Measurements from ENCODE around the gene CMTM1. TPM values are rescaled to one million over a fixed set of nuclear protein-coding genes. Genes with fewer than 3 reads are reported as not detected.

CMTM1 gene
- total RNA-seq, 1 experiment from 2014 or later: 2.6 TPM

DNA sequence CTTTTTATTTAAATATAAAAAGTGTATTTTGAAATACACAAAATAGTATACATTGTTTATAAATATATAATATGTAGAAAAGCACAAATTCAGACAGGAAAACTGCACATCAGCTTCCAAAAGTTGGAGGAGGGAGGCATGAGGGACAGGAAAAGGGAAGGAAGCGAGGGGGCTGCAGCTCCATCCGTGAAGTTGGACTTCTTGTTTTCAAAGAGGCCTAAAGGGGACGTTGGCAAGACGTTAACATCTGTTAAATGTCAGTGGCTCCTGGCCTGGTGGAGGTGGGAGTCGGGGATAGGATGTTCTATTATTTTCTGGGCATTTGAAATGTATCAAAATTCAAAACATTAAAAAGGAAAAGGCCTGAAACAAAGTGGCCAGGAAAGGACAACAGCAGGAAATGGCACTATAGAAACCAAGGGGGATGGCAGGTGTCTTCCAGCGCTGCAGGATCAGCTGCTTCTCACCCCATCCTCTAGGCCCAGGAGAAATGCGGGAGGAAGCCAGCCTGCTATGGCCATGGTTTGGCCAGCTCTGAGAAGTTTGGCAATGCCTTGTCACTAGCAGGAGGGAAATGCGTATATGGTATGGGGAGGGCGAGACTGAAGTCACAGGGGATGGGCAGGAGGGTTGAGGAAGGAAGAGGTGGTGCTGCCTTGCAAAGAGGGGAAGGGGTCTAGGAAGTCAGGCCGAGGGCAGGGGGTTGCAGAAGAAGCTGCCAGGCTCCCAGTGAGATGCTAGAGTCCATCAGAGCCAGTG, 19.4 kb downstream of the CMTM1 start:
- no peaks in the 10 kb centered on the region for H4K20me1 ChIP-seq (ENCODE audit: control insufficient read depth, insufficient read depth, insufficient read length)
- no CpG with 5 or more reads among the region's 10 CpGs for whole genome bisulfite sequencing (ENCODE audit: extremely low coverage, insufficient read length, low lambda C conversion rate)
- Mint-ChIP-seq H3K36me3 (ENCODE audit: insufficient read depth in 1 of 3, low read depth in 3 of 3) (no peaks in the 10 kb centered on the region), H3K4me1 (peaks cover 20 to 26% of the 10 kb centered on the region in 2 experiments), H3K27me3 (ENCODE audit: low read depth) (no peaks in the 10 kb centered on the region; the same call in 1 of the 2 replicates), H3K27ac (no peak overlapping the region; a peak in 1 of 7 replicates), H3K9me3 (no peaks in the 10 kb centered on the region), H3K4me3 (no peak overlapping the region)
- H3T11ph ChIP-seq (ENCODE audit: low read length): no peak overlapping the region
- H3K56ac ChIP-seq (ENCODE audit: insufficient read length, low read depth, low read length): no peak overlapping the region
- H3K23me2 ChIP-seq (ENCODE audit: insufficient read length, low read depth, low read length, poor library complexity, severe bottlenecking): no peaks in the 10 kb centered on the region
- no peak overlapping the region for H2BK120ac ChIP-seq (ENCODE audit: low read depth, low read length, poor library complexity, severe bottlenecking)
- H3K9me3 ChIP-seq (ENCODE audit: control insufficient read depth, low read depth, low read length): no peaks in the 10 kb centered on the region
- no peak overlapping the region for H2BK12ac ChIP-seq (ENCODE audit: insufficient read length, low read depth, low read length)
- H3K9ac ChIP-seq (ENCODE audit: extremely low read depth, insufficient read length, low read length): no peak overlapping the region
- H2BK20ac ChIP-seq (ENCODE audit: low read depth, low read length, poor library complexity, severe bottlenecking): no peak overlapping the region
- H2AK5ac ChIP-seq (ENCODE audit: insufficient read length, low read length): no peak overlapping the region
- no peak overlapping the region for H2AFZ ChIP-seq (ENCODE audit: low read length)
- H3K79me2 ChIP-seq (ENCODE audit: insufficient read depth, low read length): no peaks in the 10 kb centered on the region
- TF ChIP-seq, protein P1, sequence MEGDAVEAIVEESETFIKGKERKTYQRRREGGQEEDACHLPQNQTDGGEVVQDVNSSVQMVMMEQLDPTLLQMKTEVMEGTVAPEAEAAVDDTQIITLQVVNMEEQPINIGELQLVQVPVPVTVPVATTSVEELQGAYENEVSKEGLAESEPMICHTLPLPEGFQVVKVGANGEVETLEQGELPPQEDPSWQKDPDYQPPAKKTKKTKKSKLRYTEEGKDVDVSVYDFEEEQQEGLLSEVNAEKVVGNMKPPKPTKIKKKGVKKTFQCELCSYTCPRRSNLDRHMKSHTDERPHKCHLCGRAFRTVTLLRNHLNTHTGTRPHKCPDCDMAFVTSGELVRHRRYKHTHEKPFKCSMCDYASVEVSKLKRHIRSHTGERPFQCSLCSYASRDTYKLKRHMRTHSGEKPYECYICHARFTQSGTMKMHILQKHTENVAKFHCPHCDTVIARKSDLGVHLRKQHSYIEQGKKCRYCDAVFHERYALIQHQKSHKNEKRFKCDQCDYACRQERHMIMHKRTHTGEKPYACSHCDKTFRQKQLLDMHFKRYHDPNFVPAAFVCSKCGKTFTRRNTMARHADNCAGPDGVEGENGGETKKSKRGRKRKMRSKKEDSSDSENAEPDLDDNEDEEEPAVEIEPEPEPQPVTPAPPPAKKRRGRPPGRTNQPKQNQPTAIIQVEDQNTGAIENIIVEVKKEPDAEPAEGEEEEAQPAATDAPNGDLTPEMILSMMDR (conservative IDR thresholded peaks at IDR 0.05): no peak
- no peak overlapping the region for H2BK5ac ChIP-seq (ENCODE audit: insufficient read length, low read length)
- H3K4me1 ChIP-seq (ENCODE audit: insufficient read depth, low read length): no peaks in the 10 kb centered on the region
- no peak overlapping the region for H4K91ac ChIP-seq (ENCODE audit: insufficient read length, low read depth, low read length)
- no peak overlapping the region for H3K4me2 ChIP-seq (ENCODE audit: insufficient read depth, insufficient read length, low read length)
- H4K8ac ChIP-seq (replicated peaks; ENCODE audit: insufficient read length, low read depth, low read length): no peak overlapping the region
- no peak overlapping the region for H3K23ac ChIP-seq (ENCODE audit: insufficient read length, low read depth, low read length)
- H3K4ac ChIP-seq (ENCODE audit: low read depth, low read length): no peak overlapping the region
- H3K79me1 ChIP-seq (ENCODE audit: insufficient read depth, low read depth, low read length, poor library complexity, severe bottlenecking): no peaks in the 10 kb centered on the region
- no peak overlapping the region for H4K5ac ChIP-seq (ENCODE audit: insufficient read length, low read depth, low read length)
- no peak overlapping the region for H3K18ac ChIP-seq (ENCODE audit: insufficient read length, low read depth, low read length)
- no peak overlapping the region for H2BK15ac ChIP-seq (ENCODE audit: low read depth, low read length)
- no peak overlapping the region for H3K14ac ChIP-seq (ENCODE audit: insufficient read depth, low read length)
- no peak overlapping the region for H3K27ac ChIP-seq (ENCODE audit: insufficient read length, low read depth, low read length)
- no peaks in the 10 kb centered on the region for H3K27me3 ChIP-seq (ENCODE audit: insufficient read depth, low read length)
- no peak for DNase-seq

Data from H9 (cell line).